Ramos (cell line): Measurements from ENCODE around the gene MYOC.
"Not testable (repeated sequence)": the region's sequence is repeated elsewhere in the genome, so short reads cannot be mapped to it uniquely, and the experiment has no call there.

Experiments
- in situ Hi-C: fragments of 300-500 bp; cut with MboI; formaldehyde crosslinking; loops from one replicate; pipeline ENCODE4 v1.14.3; 2022; ENCODE audit warnings: low sequenced_read_pairs; ENCODE audit not compliant: unreplicated experiment

The MYOC gene

GRCh38 chr1:171652234-171652822, at the start of gene MYOC:
Gene MYOC, minus strand, starts transcription at chr1:171652688. Its CDS starts 77 bp downstream, at chr1:171652611.
- in situ Hi-C loops: no loop called here

- in situ Hi-C loops: no loop called here
Measured at GRCh38 chr1:171699531-171699930, 47.0 kb upstream of the MYOC start.

GRCh38 chr1:171695772-171696171, 43.3 kb upstream of the MYOC start:
- in situ Hi-C loops: not testable (repeated sequence)

- in situ Hi-C loops: not testable (repeated sequence)
Measured at GRCh38 chr1:171693541-171693940, 41.1 kb upstream of the MYOC start.

DNA sequence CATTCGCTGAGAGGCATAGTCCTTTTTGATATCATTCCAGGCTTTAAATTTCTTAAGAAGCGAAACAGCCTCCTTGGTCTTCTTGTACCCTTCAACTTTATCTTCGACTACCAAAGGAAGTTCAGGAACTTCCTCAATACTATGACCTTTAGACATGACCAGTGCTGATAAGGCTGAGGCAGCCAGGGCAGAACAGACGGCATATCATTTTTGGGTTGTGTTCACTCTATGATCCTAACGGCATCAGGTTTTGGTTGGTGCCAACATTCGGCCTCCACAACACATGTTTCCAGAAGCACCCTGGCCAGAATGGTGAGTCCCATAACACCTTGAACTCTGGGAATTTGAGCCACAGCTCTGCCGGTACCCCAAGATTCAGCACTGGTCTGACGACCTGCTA, 31.4 kb upstream of the MYOC start:
- in situ Hi-C loops: no loop called here

GRCh38 chr1:171680339-171680738, 27.9 kb upstream of the MYOC start:
- in situ Hi-C loops: no loop called here

GRCh38 chr1:171676823-171677222, 24.3 kb upstream of the MYOC start:
- in situ Hi-C loops: no loop called here

DNA sequence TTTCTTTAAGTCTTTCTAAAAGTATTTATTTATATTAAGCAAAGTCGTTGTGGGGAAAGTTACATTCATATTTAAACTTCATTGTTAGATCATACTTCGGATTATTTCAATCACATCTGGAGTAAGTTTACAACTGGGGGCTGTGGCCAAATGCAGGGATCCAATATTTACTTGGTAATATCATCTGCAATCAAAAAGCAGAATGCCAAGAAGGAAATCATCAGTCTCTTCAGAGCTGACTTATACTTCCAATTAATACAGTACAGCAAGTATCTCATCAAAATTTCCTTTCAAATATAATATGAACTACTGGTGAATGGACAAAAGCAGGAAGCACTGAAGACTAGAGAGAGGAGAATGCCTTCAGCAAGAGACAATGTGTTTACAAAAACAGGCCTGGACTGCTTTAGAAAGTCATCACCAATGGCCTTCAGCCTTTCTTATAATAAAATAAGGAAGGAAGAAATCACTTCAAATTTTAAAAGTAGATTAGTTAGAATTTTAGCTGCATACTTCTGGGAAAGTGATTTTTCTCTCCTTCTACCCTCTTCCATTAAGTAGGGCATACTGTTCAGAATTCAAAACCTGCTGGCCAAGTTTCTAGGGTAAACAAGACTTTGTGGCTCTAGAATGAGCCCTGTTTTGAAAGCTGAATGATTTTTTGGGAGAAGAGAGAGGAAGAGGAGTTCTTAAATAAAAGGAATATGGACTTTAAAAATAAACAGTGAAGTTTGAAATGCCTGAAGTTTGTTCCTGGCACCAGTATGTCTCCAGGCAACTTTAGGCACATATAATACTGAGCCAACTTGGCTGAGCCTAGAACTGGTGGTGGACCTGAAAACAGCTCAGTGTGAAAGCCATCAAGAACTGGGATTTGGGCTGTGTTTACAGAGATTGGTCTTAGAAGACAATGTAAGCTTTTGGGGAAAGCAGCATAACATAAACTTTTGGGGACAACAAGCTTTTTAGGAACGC, 22.2 kb upstream of the MYOC start:
- in situ Hi-C loops: no loop called here

DNA sequence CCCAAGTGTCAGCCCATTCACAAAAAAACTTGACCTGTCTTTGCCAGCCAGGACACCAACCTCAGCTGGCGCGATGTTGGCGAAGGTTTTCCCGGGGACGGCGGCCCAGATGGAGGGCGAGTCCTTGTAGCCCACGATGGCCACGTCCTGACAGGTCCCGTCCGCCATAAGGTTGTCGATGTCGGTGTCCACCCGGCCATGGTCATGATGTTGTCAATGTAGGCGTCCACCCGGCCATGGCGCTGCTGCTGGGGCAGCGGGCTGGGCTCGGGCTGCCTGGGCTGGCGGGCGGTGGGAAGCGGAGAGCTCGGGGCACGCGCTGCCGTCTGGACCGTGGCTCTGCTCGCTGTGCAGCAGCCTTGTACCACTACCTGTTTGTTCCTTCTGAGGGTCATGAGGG, 18.3 kb upstream of the MYOC start:
- in situ Hi-C loops: no loop called here

DNA sequence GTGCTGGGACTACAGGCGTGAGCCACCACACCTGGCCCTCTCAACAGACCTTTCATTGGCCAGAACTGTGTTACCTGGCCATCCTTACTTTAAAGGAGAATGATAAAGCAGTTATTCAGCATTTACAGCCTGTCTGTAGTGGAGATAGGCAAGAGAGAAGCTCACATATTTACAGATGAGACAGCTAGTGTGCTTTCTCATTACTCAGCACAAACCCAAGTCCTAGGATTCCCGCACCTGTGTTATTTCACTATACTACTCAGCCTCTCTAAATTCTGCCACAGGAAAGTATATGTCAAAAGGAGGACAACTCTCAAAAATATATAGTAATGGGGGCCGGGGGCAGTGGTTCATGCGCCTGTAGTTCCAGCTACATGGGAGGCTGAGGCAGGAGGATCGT, 15.9 kb upstream of the MYOC start:
- in situ Hi-C loops: no loop called here

- in situ Hi-C loops: no loop called here
Measured at GRCh38 chr1:171666114-171666769, 13.8 kb upstream of the MYOC start.

DNA sequence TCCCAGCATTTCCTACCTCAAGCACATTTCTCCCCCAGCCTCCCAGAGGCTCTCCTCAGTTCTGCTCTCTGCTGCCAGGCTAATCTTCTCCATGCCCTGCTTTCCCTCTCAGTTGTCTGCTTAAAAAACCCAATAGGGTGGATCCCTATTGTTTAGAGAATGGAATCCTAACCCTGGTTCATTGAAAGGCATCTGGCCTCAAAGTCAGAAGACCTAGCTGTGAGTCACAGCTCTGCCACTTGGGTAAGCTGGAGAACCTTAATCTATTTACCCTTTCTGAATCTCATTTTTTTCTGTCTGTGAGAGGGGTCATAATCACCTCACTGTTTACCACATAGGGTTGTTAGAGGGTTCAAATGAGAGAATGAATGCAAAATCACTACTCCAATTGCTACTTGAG, 12.5 kb upstream of the MYOC start:
- in situ Hi-C loops: no loop called here

GRCh38 chr1:171663854-171664575, 11.5 kb upstream of the MYOC start:
- in situ Hi-C loops: no loop called here

DNA sequence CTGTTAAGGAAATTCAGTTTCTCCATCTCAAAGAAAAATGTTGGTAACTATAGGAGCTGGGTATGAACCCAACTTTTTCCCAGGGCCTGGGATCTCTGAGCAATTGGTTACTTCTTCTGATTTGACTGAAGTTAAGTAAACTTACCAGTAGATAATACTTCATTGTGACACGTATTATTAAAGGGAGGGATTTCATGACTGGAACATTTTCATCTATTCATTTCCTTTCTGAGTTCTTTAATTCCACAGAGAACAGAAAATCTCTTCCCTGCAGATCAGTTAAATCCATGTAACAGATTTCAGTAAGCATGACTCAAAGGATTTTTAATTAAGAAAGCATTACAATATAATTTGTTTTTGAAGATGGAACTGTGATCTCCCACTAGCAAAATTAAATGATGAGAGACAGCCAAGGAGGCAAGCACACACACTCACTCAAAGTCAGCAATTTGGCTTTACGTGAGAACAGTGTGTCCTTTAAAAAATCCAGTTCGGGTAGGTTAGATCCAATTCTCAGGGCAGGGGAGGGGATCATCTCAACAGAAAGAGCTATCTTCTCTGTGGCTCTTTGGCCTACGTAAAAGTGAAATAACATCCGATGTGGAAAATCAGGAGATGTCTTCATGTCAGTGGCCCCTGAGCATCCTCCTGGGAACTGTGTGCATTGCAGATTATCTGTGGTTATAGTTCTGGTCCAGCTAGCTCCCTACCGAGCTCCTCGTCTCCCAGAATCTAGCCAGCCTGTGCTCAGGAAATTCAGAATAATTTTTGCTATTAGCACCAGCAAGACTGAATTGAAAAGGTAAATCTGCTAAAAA, 10.8 kb upstream of the MYOC start:
- in situ Hi-C loops: no loop called here

DNA sequence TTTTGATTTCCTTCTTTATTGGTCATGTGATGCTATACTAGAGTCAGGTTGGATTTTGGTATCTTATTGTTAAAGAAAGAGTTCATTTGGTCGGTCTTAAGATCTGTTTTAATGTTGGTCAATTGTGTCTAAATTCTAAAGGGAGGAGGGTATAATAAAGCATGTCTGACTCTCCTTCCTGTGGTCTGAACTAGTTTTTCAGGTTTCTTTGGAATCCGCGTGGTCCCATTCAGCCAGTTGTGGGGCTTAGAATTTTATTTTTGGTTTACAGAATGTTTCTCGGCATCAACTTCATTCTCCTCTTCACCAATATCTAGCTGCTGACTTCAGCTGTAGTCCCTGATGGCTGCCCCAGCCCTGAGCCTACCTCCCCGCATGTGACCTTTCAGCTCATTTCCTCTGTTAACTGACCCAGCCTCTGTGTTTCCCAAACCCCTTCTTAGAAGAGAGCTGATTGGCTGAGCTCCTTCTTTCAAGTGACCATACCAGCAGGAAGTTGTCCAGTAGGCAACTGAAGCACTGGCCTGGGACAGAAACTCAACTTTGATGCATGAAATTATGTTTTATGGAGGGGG, 8.7 kb upstream of the MYOC start:
- in situ Hi-C loops: no loop called here

GRCh38 chr1:171656206-171656605, 3.7 kb upstream of the MYOC start:
- in situ Hi-C loops: not testable (repeated sequence)

- in situ Hi-C loops: no loop called here
Measured at GRCh38 chr1:171655746-171656116, 3.2 kb upstream of the MYOC start.

- in situ Hi-C loops: no loop called here
Measured at GRCh38 chr1:171654942-171655745, 2.7 kb upstream of the MYOC start.
